Neural cell (in vitro differentiated cells): ENCODE measurements around the gene SLCO1B1. TPM values are rescaled to one million over a fixed set of nuclear protein-coding genes. Genes with fewer than 3 reads are reported as not detected.
"Not testable (repeated sequence)": the region's sequence is repeated elsewhere in the genome, so short reads cannot be mapped to it uniquely, and the experiment has no call there.

Experiments used
- H2AFZ ChIP-seq: fragments of 200-600, 300-800 bp; sonication (generic), shearing (Covaris generic); 2 replicates; pipeline ENCODE4 v1.6.0; 2014; ENCODE audit warnings: low read depth, mild to moderate bottlenecking, antibody characterized with exemption, low read length, moderate library complexity
- H3F3A ChIP-seq: fragments of 200-600 bp; shearing (Covaris generic); 2 replicates; pipeline ENCODE4 v1.6.1; 2016; ENCODE audit warnings: mild to moderate bottlenecking, moderate library complexity, mixed read lengths, antibody characterized with exemption, low read length; ENCODE audit not compliant: insufficient read depth, poor library complexity, severe bottlenecking
- H3K27ac ChIP-seq: fragments of 200-600, 300-800 bp; sonication (generic), shearing (Covaris generic); 2 replicates; pipeline ENCODE4 v1.5.1; 2014; ENCODE audit warnings: mild to moderate bottlenecking, low read length, moderate library complexity
- H3K27me3 ChIP-seq: fragments of 300-800, 200-600 bp; sonication (generic), shearing (Covaris generic); 2 replicates; pipeline ENCODE4 v1.6.0; 2014; ENCODE audit warnings: mild to moderate bottlenecking, low read depth, low read length, moderate library complexity; ENCODE audit not compliant: insufficient read depth
- H3K36me3 ChIP-seq: fragments of 300-800, 200-600 bp; sonication (generic), shearing (Covaris generic); 2 replicates; pipeline ENCODE4 v1.5.1; 2014; ENCODE audit warnings: mild to moderate bottlenecking, antibody characterized with exemption, low read length, moderate library complexity; ENCODE audit not compliant: insufficient read depth
- H3K4me2 ChIP-seq: fragments of 300-800, 200-600 bp; sonication (generic), shearing (Covaris generic); 2 replicates; pipeline ENCODE4 v1.6.0; 2014; ENCODE audit warnings: mild to moderate bottlenecking, low read length
- H3K4me3 ChIP-seq: fragments of 300-800, 200-600 bp; sonication (generic), shearing (Covaris generic); 2 replicates; pipeline ENCODE4 v1.5.1; 2014; ENCODE audit warnings: mild to moderate bottlenecking, low read length, moderate library complexity
- H3K79me2 ChIP-seq: fragments of 200-600 bp; shearing (Covaris generic); replicated peaks from 2 replicates; pipeline ENCODE4 v1.6.0; 2014; ENCODE audit warnings: mild to moderate bottlenecking, low read length, moderate library complexity; ENCODE audit not compliant: insufficient read depth
- H3K9ac ChIP-seq: fragments of 300-800, 200-600 bp; sonication (generic), shearing (Covaris generic); 2 replicates; pipeline ENCODE4 v1.6.1; 2016; ENCODE audit warnings: mild to moderate bottlenecking, low read length, mixed read lengths
- H3K9me2 ChIP-seq: fragments of 200-600 bp; shearing (Covaris generic); 2 replicates; pipeline ENCODE4 v1.6.1; 2016; ENCODE audit warnings: mild to moderate bottlenecking, low read length, mixed read lengths; ENCODE audit not compliant: insufficient read depth
- H3K9me3 ChIP-seq: fragments of 200-600, 300-800 bp; sonication (generic), shearing (Covaris generic); 2 replicates; pipeline ENCODE4 v1.6.1; 2016; ENCODE audit warnings: mild to moderate bottlenecking, mixed run types, low read length, moderate library complexity, mixed read lengths
- H4K20me1 ChIP-seq: fragments of 200-600 bp; shearing (Covaris generic); 2 replicates; pipeline ENCODE4 v1.6.1; 2016; ENCODE audit warnings: mild to moderate bottlenecking, mixed run types; ENCODE audit not compliant: insufficient read depth
- EP300 ChIP-seq: fragments of 450-650 bp; conservative IDR thresholded peaks from 2 replicates; pipeline ENCODE4 v1.6.1; 2014; ENCODE audit warnings: antibody characterized with exemption, mild to moderate bottlenecking, moderate library complexity; ENCODE audit not compliant: poor library complexity, severe bottlenecking
- EZH2 ChIP-seq: fragments of 200-600, 300-800 bp; shearing (Covaris generic), sonication (generic); IDR thresholded peaks from 2 replicates; pipeline ENCODE4 v1.6.1; 2014; ENCODE audit warnings: antibody characterized with exemption, low read length, borderline replicate concordance, mild to moderate bottlenecking; ENCODE audit not compliant: insufficient read depth, poor library complexity, severe bottlenecking
- MXI1 ChIP-seq: fragments of 450-650 bp; conservative IDR thresholded peaks from 2 replicates; pipeline ENCODE4 v1.6.1; 2014; ENCODE audit warnings: antibody characterized with exemption, mild to moderate bottlenecking; ENCODE audit not compliant: poor library complexity, severe bottlenecking
- POLR2AphosphoS5 ChIP-seq: IDR thresholded peaks from 2 replicates; pipeline ENCODE4 v1.6.1; 2012
- RAD21 ChIP-seq: fragments of 450-650 bp; conservative IDR thresholded peaks from 2 replicates; pipeline ENCODE4 v1.6.1; 2014; ENCODE audit warnings: antibody characterized with exemption, mild to moderate bottlenecking, moderate library complexity
- SMC3 ChIP-seq: fragments of 450-650 bp; conservative IDR thresholded peaks from 2 replicates; pipeline ENCODE4 v1.6.1; 2014; ENCODE audit warnings: antibody characterized with exemption, mild to moderate bottlenecking, moderate library complexity; ENCODE audit not compliant: poor library complexity
- TAF1 ChIP-seq: IDR thresholded peaks from 2 replicates; pipeline ENCODE4 v1.6.1; 2012; ENCODE audit warnings: low read depth
- polyA plus RNA-seq: library from polyadenylated mRNA; depleted of rRNA; stranded (reverse); fragments of >200 nt; gene quantifications from 2 replicates; pipeline ENCODE4 v1.2.3, GENCODE V29; 2014
- TF ChIP-seq, protein P1 (sequence below): IDR thresholded peaks from 2 replicates; pipeline ENCODE4 v1.6.1; 2012; ENCODE audit warnings: borderline replicate concordance
- TF ChIP-seq, protein P2 (sequence below): fragments of 450-650 bp; IDR thresholded peaks from 2 replicates; pipeline ENCODE4 v1.5.1; 2014; ENCODE audit warnings: antibody characterized with exemption, mild to moderate bottlenecking, moderate library complexity; ENCODE audit not compliant: poor library complexity, severe bottlenecking

The SLCO1B1 gene
- polyA plus RNA-seq, 1 donor from 2014 or later: not detected

DNA sequence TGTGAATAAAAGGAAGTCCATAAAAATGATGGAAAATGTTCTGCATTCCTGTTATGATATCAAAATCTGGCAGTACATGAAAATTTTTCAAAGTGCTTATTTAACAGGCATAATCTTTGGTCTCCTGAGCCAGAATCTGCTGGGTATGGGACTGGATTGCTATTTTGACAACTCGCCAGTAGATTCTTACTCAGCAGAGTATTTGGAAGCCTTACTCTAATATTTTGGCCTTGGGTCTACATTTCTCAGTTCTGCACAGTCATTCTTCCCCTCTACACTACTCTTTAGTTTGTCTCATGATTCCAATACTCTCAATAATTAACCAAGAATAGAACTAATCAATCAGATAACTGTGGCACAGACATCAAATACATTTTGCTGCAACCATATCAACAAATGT lies 1.1 kb upstream of the SLCO1B1 start:
- H3K36me3 ChIP-seq: no peaks in the 10 kb centered on the region
- no peak overlapping the region for H3K27ac ChIP-seq
- no peaks in the 10 kb centered on the region for H3K27me3 ChIP-seq
- H3F3A ChIP-seq: no peaks in the 10 kb centered on the region
- H4K20me1 ChIP-seq: no peaks in the 10 kb centered on the region
- no peaks in the 10 kb centered on the region for H3K9me3 ChIP-seq
- H3K4me2 ChIP-seq: no peak overlapping the region
- H3K79me2 ChIP-seq: no peaks in the 10 kb centered on the region
- H3K4me3 ChIP-seq: no peak overlapping the region
- no peak overlapping the region for H2AFZ ChIP-seq
- TF ChIP-seq TAF1: no peak
- TF ChIP-seq EP300: no peak
- no peak for TF ChIP-seq RAD21
- TF ChIP-seq, protein P1, sequence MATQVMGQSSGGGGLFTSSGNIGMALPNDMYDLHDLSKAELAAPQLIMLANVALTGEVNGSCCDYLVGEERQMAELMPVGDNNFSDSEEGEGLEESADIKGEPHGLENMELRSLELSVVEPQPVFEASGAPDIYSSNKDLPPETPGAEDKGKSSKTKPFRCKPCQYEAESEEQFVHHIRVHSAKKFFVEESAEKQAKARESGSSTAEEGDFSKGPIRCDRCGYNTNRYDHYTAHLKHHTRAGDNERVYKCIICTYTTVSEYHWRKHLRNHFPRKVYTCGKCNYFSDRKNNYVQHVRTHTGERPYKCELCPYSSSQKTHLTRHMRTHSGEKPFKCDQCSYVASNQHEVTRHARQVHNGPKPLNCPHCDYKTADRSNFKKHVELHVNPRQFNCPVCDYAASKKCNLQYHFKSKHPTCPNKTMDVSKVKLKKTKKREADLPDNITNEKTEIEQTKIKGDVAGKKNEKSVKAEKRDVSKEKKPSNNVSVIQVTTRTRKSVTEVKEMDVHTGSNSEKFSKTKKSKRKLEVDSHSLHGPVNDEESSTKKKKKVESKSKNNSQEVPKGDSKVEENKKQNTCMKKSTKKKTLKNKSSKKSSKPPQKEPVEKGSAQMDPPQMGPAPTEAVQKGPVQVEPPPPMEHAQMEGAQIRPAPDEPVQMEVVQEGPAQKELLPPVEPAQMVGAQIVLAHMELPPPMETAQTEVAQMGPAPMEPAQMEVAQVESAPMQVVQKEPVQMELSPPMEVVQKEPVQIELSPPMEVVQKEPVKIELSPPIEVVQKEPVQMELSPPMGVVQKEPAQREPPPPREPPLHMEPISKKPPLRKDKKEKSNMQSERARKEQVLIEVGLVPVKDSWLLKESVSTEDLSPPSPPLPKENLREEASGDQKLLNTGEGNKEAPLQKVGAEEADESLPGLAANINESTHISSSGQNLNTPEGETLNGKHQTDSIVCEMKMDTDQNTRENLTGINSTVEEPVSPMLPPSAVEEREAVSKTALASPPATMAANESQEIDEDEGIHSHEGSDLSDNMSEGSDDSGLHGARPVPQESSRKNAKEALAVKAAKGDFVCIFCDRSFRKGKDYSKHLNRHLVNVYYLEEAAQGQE: no peak
- TF ChIP-seq MXI1: no peak
- TF ChIP-seq SMC3: no peak
- no peak for TF ChIP-seq EZH2
- TF ChIP-seq, protein P2, sequence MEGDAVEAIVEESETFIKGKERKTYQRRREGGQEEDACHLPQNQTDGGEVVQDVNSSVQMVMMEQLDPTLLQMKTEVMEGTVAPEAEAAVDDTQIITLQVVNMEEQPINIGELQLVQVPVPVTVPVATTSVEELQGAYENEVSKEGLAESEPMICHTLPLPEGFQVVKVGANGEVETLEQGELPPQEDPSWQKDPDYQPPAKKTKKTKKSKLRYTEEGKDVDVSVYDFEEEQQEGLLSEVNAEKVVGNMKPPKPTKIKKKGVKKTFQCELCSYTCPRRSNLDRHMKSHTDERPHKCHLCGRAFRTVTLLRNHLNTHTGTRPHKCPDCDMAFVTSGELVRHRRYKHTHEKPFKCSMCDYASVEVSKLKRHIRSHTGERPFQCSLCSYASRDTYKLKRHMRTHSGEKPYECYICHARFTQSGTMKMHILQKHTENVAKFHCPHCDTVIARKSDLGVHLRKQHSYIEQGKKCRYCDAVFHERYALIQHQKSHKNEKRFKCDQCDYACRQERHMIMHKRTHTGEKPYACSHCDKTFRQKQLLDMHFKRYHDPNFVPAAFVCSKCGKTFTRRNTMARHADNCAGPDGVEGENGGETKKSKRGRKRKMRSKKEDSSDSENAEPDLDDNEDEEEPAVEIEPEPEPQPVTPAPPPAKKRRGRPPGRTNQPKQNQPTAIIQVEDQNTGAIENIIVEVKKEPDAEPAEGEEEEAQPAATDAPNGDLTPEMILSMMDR: no peak
- no peak for TF ChIP-seq POLR2AphosphoS5
- H3K9ac ChIP-seq: no peak overlapping the region
- no peaks in the 10 kb centered on the region for H3K9me2 ChIP-seq

DNA sequence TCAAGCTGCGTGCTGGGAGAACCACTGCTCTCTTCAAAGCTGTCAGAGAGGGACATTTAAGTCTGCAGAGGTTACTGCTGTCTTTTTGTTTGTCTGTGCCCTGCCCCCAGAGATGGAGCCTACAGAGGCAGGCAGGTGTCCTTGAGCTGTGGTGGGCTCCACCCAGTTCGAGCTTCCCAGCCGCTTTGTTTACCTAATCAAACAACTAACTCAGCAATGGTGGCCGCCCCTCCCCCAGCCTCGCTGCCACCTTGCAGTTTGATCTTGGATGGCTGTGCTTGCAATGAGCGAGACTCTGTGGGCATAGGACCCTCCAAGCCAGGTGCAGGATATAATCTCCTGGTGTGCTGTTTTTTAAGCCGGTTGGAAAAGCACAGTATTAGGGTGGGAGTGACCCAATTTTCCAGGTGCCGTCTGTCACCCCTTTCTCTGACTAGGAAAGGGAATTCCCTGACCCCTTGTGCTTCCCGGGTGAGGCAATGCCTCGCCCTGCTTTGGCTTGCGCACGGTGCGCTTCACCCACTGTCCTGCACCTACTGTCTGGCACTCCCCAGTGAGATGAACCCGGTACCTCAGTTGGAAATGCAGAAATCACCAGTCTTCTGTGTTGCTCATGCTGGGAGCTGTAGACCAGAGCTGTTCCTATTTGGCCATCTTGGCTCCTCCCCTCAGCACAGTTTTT lies 6.5 kb downstream of the SLCO1B1 start:
- H4K20me1 ChIP-seq, H3K9ac ChIP-seq, H3K9me3 ChIP-seq, H3K27me3 ChIP-seq, H3K4me3 ChIP-seq, H3F3A ChIP-seq, H3K9me2 ChIP-seq, H3K4me2 ChIP-seq, H2AFZ ChIP-seq, H3K36me3 ChIP-seq, H3K27ac ChIP-seq, H3K79me2 ChIP-seq: not testable (repeated sequence)
